ENCODE data around the gene EDNRA.
"Not testable (repeated sequence)": the region's sequence is repeated elsewhere in the genome, so short reads cannot be mapped to it uniquely, and the experiment has no call there.

The EDNRA gene

GRCh38 chr4:147480891-147481576 lies at the start of gene EDNRA:
TSS of gene EDNRA (plus strand) at chr4:147481097. CDS start at chr4:147485682, 4,585 bp downstream.
- DNase-seq (ENCODE audit: low read depth in 3 of 3) = no peak

- not testable (repeated sequence) for DNase-seq (ENCODE audit: low read depth in 3 of 3)
Measured at GRCh38 chr4:147434370-147434769, 46.5 kb upstream of the EDNRA start.

GRCh38 chr4:147440442-147440841 lies 40.5 kb upstream of the EDNRA start:
- DNase-seq (ENCODE audit: low read depth in 3 of 3) = no peak

- no peak for DNase-seq (ENCODE audit: low read depth in 3 of 3)
Measured at GRCh38 chr4:147447786-147448185, 33.1 kb upstream of the EDNRA start.

- no peak for DNase-seq (ENCODE audit: low read depth in 3 of 3)
Measured at GRCh38 chr4:147453561-147454141, 27.2 kb upstream of the EDNRA start.

GRCh38 chr4:147456706-147457105 lies 24.2 kb upstream of the EDNRA start:
- DNase-seq (ENCODE audit: low read depth in 3 of 3) = no peak

- DNase-seq (ENCODE audit: low read depth in 3 of 3) = no peak
Measured at GRCh38 chr4:147461161-147461560, 19.7 kb upstream of the EDNRA start.

GRCh38 chr4:147463065-147463464 lies 17.8 kb upstream of the EDNRA start:
- no peak for DNase-seq (ENCODE audit: low read depth in 3 of 3)

GRCh38 chr4:147465461-147465860 lies 15.4 kb upstream of the EDNRA start:
- no peak for DNase-seq (ENCODE audit: low read depth in 3 of 3)

GRCh38 chr4:147477439-147477838 lies 3.5 kb upstream of the EDNRA start:
- no peak for DNase-seq (ENCODE audit: low read depth in 3 of 3)

GRCh38 chr4:147479376-147479775 lies 1.5 kb upstream of the EDNRA start:
- no peak for DNase-seq (ENCODE audit: low read depth in 3 of 3)

- no peak for DNase-seq (ENCODE audit: low read depth in 3 of 3)
Measured at GRCh38 chr4:147479786-147480185, 1.1 kb upstream of the EDNRA start.

GRCh38 chr4:147480502-147480890 lies 401 bp upstream of the EDNRA start:
- no peak for DNase-seq (ENCODE audit: low read depth in 3 of 3)

- DNase-seq (ENCODE audit: low read depth in 3 of 3) = no peak
Measured at GRCh38 chr4:147481577-147482109, 746 bp downstream of the EDNRA start.

GRCh38 chr4:147482281-147482680 lies 1.4 kb downstream of the EDNRA start:
- no peak for DNase-seq (ENCODE audit: low read depth in 3 of 3)

- no peak for DNase-seq (ENCODE audit: low read depth in 3 of 3)
Measured at GRCh38 chr4:147485167-147485566, 4.3 kb downstream of the EDNRA start.

- no peak for DNase-seq (ENCODE audit: low read depth in 3 of 3)
Measured at GRCh38 chr4:147487616-147488015, 6.7 kb downstream of the EDNRA start.

- DNase-seq (ENCODE audit: low read depth in 3 of 3) = no peak
Measured at GRCh38 chr4:147488556-147488955, 7.7 kb downstream of the EDNRA start.

GRCh38 chr4:147491086-147491485 lies 10.2 kb downstream of the EDNRA start:
- no peak for DNase-seq (ENCODE audit: low read depth in 3 of 3)

- no peak for DNase-seq (ENCODE audit: low read depth in 3 of 3)
Measured at GRCh38 chr4:147492306-147492705, 11.4 kb downstream of the EDNRA start.

GRCh38 chr4:147492761-147493160 lies 11.9 kb downstream of the EDNRA start:
- no peak for DNase-seq (ENCODE audit: low read depth in 3 of 3)

GRCh38 chr4:147493307-147493706 lies 12.4 kb downstream of the EDNRA start:
- no peak for DNase-seq (ENCODE audit: low read depth in 3 of 3)

GRCh38 chr4:147494301-147494700 lies 13.4 kb downstream of the EDNRA start:
- no peak for DNase-seq (ENCODE audit: low read depth in 3 of 3)

Measured in stimulated activated CD4-positive, alpha-beta T cell treated with anti-CD3 and anti-CD28 coated beads, TNF-alpha, amount 100 ng/mL, for 4 hours (primary cell).